Epithelial cell of umbilical artery (primary cell): ENCODE measurements around the gene HS3ST2. TPM values are rescaled to one million over a fixed set of nuclear protein-coding genes. Genes with fewer than 3 reads are reported as not detected.

Experiments
- total RNA-seq: library from RNA; depleted of rRNA; stranded (reverse); fragments of >200 nt; gene quantifications from 2 replicates; pipeline ENCODE4 v1.2.3, GENCODE V29; 2014

The HS3ST2 gene
- under 0.01 TPM in 1 of 2 replicates, not detected in the other for total RNA-seq

GRCh38 chr16:22813948-22814710 is at the start of gene HS3ST2:
Gene HS3ST2, plus strand, starts transcription at chr16:22814162. Its CDS starts 449 bp downstream, at chr16:22814611.

